ENCODE data around the gene TMEM256. TPM values are rescaled to one million over a fixed set of nuclear protein-coding genes. Genes with fewer than 3 reads are reported as not detected.

Gene TMEM256
- total RNA-seq, 1 experiment from 2014 or later, result 40.2 TPM

DNA sequence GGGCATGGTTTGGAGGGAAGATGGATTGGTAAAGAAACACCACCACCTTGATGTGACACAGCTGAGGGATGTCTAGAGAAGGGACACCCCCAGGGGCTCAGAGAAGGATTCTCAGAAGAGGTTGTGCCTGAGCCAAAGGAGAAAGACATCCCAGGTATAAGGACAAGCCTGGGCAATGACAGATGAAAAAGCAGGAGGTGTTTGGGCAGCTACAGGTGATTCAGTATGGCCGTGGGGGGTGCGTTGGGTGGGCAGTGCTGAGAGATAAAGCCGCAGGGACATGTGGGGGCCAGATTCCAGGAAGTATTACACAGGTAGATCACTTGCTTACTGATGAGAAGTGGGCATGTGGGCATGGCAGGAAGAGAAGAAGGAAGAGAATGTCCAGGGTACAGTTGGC is 42.0 kb downstream of the TMEM256 start:
- no TSS peak for BruUV-seq (replicated peaks)
- H3K36me3 Mint-ChIP-seq (ENCODE audit: insufficient read depth, unreplicated experiment), result no peaks in the 10 kb centered on the region
- H3K36me3 ChIP-seq (ENCODE audit: control insufficient read depth, insufficient read depth, low read length), result no peaks in the 10 kb centered on the region
- TF ChIP-seq, protein P1, sequence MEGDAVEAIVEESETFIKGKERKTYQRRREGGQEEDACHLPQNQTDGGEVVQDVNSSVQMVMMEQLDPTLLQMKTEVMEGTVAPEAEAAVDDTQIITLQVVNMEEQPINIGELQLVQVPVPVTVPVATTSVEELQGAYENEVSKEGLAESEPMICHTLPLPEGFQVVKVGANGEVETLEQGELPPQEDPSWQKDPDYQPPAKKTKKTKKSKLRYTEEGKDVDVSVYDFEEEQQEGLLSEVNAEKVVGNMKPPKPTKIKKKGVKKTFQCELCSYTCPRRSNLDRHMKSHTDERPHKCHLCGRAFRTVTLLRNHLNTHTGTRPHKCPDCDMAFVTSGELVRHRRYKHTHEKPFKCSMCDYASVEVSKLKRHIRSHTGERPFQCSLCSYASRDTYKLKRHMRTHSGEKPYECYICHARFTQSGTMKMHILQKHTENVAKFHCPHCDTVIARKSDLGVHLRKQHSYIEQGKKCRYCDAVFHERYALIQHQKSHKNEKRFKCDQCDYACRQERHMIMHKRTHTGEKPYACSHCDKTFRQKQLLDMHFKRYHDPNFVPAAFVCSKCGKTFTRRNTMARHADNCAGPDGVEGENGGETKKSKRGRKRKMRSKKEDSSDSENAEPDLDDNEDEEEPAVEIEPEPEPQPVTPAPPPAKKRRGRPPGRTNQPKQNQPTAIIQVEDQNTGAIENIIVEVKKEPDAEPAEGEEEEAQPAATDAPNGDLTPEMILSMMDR (IDR thresholded peaks at IDR 0.05; ENCODE audit: insufficient read depth in 1 of 2, low read depth in 1 of 2, low read length in 1 of 2, severe bottlenecking in 1 of 2, unreplicated experiment in 1 of 2), result no peak
- H3K27ac Mint-ChIP-seq (ENCODE audit: unreplicated experiment), result no peak overlapping the region
- no peaks in the 10 kb centered on the region for H3K27me3 Mint-ChIP-seq (ENCODE audit: insufficient read depth, unreplicated experiment)
- intact Hi-C loops (cut with micrococcal nuclease; ENCODE audit: unreplicated experiment), result no loop called here
- H3K9me3 ChIP-seq, result no peaks in the 10 kb centered on the region
- no peaks in the 10 kb centered on the region for H3K4me1 ChIP-seq
- no peaks in the 10 kb centered on the region for H3K27me3 ChIP-seq (replicated peaks; ENCODE audit: control insufficient read depth, insufficient read depth, low read length)
- DNase-seq, result no peak
- H3K4me3 ChIP-seq (ENCODE audit: low read depth, low read length), result no peak overlapping the region
- H3K4me1 Mint-ChIP-seq (ENCODE audit: low read depth, unreplicated experiment), result no peaks in the 10 kb centered on the region
- H3K9me3 Mint-ChIP-seq (ENCODE audit: unreplicated experiment), result no peaks in the 10 kb centered on the region
- ChIA-PET POLR2A (no interaction called here), CTCF (no interaction called here)
- H3K4me3 Mint-ChIP-seq (ENCODE audit: unreplicated experiment), result no peak overlapping the region

DNA sequence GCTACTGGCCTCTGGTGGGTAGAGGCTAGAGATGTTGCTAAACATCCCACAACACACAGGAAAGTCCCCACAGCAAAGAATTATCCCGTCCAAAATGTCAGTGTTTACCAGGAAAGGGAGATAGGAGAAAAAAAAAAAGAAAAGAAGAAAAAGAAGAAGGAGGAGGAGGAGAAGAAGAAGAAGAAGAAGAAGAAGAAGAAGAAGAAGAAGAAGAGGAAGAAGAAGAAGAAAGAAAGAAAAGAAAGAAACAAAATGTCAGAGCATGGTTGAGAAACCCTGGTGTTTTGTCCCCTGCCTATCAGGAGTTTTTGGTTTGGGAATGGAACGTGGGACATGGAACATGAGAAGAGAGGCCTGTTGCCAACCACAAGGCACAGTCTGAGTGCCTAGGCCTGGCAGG is 46.5 kb downstream of the TMEM256 start:
- no peaks in the 10 kb centered on the region for H3K36me3 ChIP-seq (ENCODE audit: control insufficient read depth, insufficient read depth, low read length)
- TF ChIP-seq, protein P1 (IDR thresholded peaks at IDR 0.05; ENCODE audit: insufficient read depth in 1 of 2, low read depth in 1 of 2, low read length in 1 of 2, severe bottlenecking in 1 of 2, unreplicated experiment in 1 of 2), result no peak
- no peak overlapping the region for H3K27ac Mint-ChIP-seq (ENCODE audit: unreplicated experiment)
- POLR2A ChIA-PET, result no interaction called here
- CTCF ChIA-PET, result no interaction called here
- H3K36me3 Mint-ChIP-seq (ENCODE audit: insufficient read depth, unreplicated experiment), result no peaks in the 10 kb centered on the region
- no peaks in the 10 kb centered on the region for H3K4me1 ChIP-seq
- no TSS peak for BruUV-seq (replicated peaks)
- H3K4me3 ChIP-seq (ENCODE audit: low read depth, low read length), result no peak overlapping the region
- H3K27me3 ChIP-seq (replicated peaks; ENCODE audit: control insufficient read depth, insufficient read depth, low read length), result no peaks in the 10 kb centered on the region
- no peaks in the 10 kb centered on the region for H3K27me3 Mint-ChIP-seq (ENCODE audit: insufficient read depth, unreplicated experiment)
- intact Hi-C loops (cut with micrococcal nuclease; ENCODE audit: unreplicated experiment), result loop anchor here (2.0 to 5.0 kb wide), 2 partner anchors 80 to 203 kb away; partner anchors contain the start of genes FGF11, SENP3 and TMEM102
- H3K4me1 Mint-ChIP-seq (ENCODE audit: low read depth, unreplicated experiment), result peaks cover 11% of the 10 kb centered on the region
- no peaks in the 10 kb centered on the region for H3K9me3 ChIP-seq
- H3K9me3 Mint-ChIP-seq (ENCODE audit: unreplicated experiment), result no peaks in the 10 kb centered on the region
- no peak overlapping the region for H3K4me3 Mint-ChIP-seq (ENCODE audit: unreplicated experiment)
- DNase-seq, result no peak

DNA sequence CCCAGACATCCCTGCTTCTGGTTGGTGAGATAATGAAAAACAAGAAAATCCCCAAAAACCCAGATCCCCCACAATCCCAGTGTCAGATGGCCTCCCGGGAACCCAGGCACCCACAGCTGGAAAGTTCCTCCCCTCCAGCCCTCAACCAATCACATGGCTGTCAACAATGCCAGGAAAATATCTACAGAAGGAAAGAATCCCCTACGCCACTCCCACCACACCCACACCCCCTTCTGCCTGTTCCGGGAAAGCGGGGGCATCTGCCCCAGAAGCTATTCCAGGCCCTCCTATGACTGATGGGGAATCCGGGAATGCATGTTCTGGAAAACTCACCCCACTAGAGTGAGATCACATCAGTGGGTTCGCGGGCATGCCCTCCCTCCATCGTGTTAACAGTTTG is 47.1 kb downstream of the TMEM256 start:
- CTCF ChIA-PET, result interaction anchor here (0.6 to 1.5 kb wide), 3 partner anchors 22 to 80 kb away, joined by 3 to 8 read pairs (median 3); no protein-coding TSS in a partner anchor
- H3K36me3 Mint-ChIP-seq (ENCODE audit: insufficient read depth, unreplicated experiment), result no peaks in the 10 kb centered on the region
- intact Hi-C loops (cut with micrococcal nuclease; ENCODE audit: unreplicated experiment), result loop anchor here (2.0 to 5.0 kb wide), 2 partner anchors 81 to 204 kb away; partner anchors contain the start of genes FGF11, SENP3 and TMEM102
- H3K9me3 Mint-ChIP-seq (ENCODE audit: unreplicated experiment), result no peaks in the 10 kb centered on the region
- H3K4me1 Mint-ChIP-seq (ENCODE audit: low read depth, unreplicated experiment), result peaks cover 11% of the 10 kb centered on the region
- H3K36me3 ChIP-seq (ENCODE audit: control insufficient read depth, insufficient read depth, low read length), result no peaks in the 10 kb centered on the region
- H3K4me1 ChIP-seq, result no peaks in the 10 kb centered on the region
- TF ChIP-seq, protein P1 (IDR thresholded peaks at IDR 0.05; ENCODE audit: insufficient read depth in 1 of 2, low read depth in 1 of 2, low read length in 1 of 2, severe bottlenecking in 1 of 2, unreplicated experiment in 1 of 2), result no peak
- no peaks in the 10 kb centered on the region for H3K9me3 ChIP-seq
- H3K27ac Mint-ChIP-seq (ENCODE audit: unreplicated experiment), result no peak overlapping the region
- no TSS peak for BruUV-seq (replicated peaks)
- DNase-seq, result no peak
- no peak overlapping the region for H3K4me3 Mint-ChIP-seq (ENCODE audit: unreplicated experiment)
- no peaks in the 10 kb centered on the region for H3K27me3 ChIP-seq (replicated peaks; ENCODE audit: control insufficient read depth, insufficient read depth, low read length)
- no peak overlapping the region for H3K4me3 ChIP-seq (ENCODE audit: low read depth, low read length)
- POLR2A ChIA-PET, result no interaction called here
- H3K27me3 Mint-ChIP-seq (ENCODE audit: insufficient read depth, unreplicated experiment), result no peaks in the 10 kb centered on the region

Measured in Caco-2 (cell line).